Measurements from ENCODE around the gene ETV6.

- TF ChIP-seq, protein P1, sequence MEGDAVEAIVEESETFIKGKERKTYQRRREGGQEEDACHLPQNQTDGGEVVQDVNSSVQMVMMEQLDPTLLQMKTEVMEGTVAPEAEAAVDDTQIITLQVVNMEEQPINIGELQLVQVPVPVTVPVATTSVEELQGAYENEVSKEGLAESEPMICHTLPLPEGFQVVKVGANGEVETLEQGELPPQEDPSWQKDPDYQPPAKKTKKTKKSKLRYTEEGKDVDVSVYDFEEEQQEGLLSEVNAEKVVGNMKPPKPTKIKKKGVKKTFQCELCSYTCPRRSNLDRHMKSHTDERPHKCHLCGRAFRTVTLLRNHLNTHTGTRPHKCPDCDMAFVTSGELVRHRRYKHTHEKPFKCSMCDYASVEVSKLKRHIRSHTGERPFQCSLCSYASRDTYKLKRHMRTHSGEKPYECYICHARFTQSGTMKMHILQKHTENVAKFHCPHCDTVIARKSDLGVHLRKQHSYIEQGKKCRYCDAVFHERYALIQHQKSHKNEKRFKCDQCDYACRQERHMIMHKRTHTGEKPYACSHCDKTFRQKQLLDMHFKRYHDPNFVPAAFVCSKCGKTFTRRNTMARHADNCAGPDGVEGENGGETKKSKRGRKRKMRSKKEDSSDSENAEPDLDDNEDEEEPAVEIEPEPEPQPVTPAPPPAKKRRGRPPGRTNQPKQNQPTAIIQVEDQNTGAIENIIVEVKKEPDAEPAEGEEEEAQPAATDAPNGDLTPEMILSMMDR (conservative IDR thresholded peaks at IDR 0.05; ENCODE audit: low read length) = no peak
- TF ChIP-seq EZH2phosphoT487 (IDR thresholded peaks at IDR 0.05; ENCODE audit: borderline replicate concordance, low read depth, low read length) = no peak
Measured at GRCh38 chr12:11618046-11618445, 31.4 kb upstream of the ETV6 start.
